ENCODE data around the gene SLC2A9.

Gene SLC2A9

GRCh38 chr4:10045481-10045880 lies 24.2 kb upstream of the SLC2A9 start:
- DNase-seq: no peak

- no peak for DNase-seq
These were observed 19.7 kb upstream of the SLC2A9 start for GRCh38 chr4:10041036-10041435.

GRCh38 chr4:10040049-10040892 lies 19.0 kb upstream of the SLC2A9 start:
- no peak for DNase-seq

- no peak for DNase-seq
These were observed 15.6 kb upstream of the SLC2A9 start for GRCh38 chr4:10036807-10037342.

GRCh38 chr4:10035130-10035529 lies 13.8 kb upstream of the SLC2A9 start:
- DNase-seq: no peak

GRCh38 chr4:10034612-10035104 lies 13.4 kb upstream of the SLC2A9 start:
- DNase-seq: no peak

GRCh38 chr4:10034136-10034535 lies 12.8 kb upstream of the SLC2A9 start:
- DNase-seq: no peak

- DNase-seq: no peak
These were observed 12.0 kb upstream of the SLC2A9 start for GRCh38 chr4:10033191-10033881.

GRCh38 chr4:10032625-10033024 lies 11.3 kb upstream of the SLC2A9 start:
- DNase-seq: no peak

- no peak for DNase-seq
These were observed 10.6 kb upstream of the SLC2A9 start for GRCh38 chr4:10031668-10032590.

GRCh38 chr4:10030972-10031667 lies 9.8 kb upstream of the SLC2A9 start:
- peak in 5 of 14 donors; percentile 12 to 37 (median 31) for DNase-seq

GRCh38 chr4:10029403-10029802 lies 8.1 kb upstream of the SLC2A9 start:
- DNase-seq: no peak

GRCh38 chr4:10028910-10029309 lies 7.6 kb upstream of the SLC2A9 start:
- no peak for DNase-seq

- no peak for DNase-seq
These were observed 5.2 kb upstream of the SLC2A9 start for GRCh38 chr4:10026485-10026884.

GRCh38 chr4:10025230-10025806 lies 4.0 kb upstream of the SLC2A9 start:
- no peak for DNase-seq

GRCh38 chr4:10024303-10024702 lies 3.0 kb upstream of the SLC2A9 start:
- DNase-seq: peak in 2 of 14 donors; percentile 15 to 20

- DNase-seq: no peak
These were observed 2.5 kb upstream of the SLC2A9 start for GRCh38 chr4:10023806-10024205.

- peak in 1 of 14 donors; percentile 17 for DNase-seq
These were observed 1.7 kb upstream of the SLC2A9 start for GRCh38 chr4:10023050-10023419.

GRCh38 chr4:10022346-10023049 lies 1.2 kb upstream of the SLC2A9 start:
- peak in 1 of 14 donors; percentile 26 for DNase-seq

- DNase-seq: no peak
These were observed 341 bp upstream of the SLC2A9 start for GRCh38 chr4:10021653-10022023.

- no peak for DNase-seq
These were observed 1.2 kb downstream of the SLC2A9 start for GRCh38 chr4:10020106-10020505.

Measured in C1 segment of cervical spinal cord (tissue), 14 donors.